ENCODE results near the gene LBP.
"Not testable (repeated sequence)": the region's sequence is repeated elsewhere in the genome, so short reads cannot be mapped to it uniquely, and the experiment has no call there.

LBP gene

GRCh38 chr20:38350879-38351775 is 4.8 kb downstream of the LBP start:
- no peak for DNase-seq

GRCh38 chr20:38353316-38353715 is 7.0 kb downstream of the LBP start:
- DNase-seq: no peak

GRCh38 chr20:38354227-38354626 is 7.9 kb downstream of the LBP start:
- no peak for DNase-seq

GRCh38 chr20:38355161-38356012 is 9.1 kb downstream of the LBP start:
- DNase-seq: no peak

- DNase-seq: no peak
These were observed 11.4 kb downstream of the LBP start for GRCh38 chr20:38357653-38358207.

- no peak for DNase-seq
These were observed 12.3 kb downstream of the LBP start for GRCh38 chr20:38358556-38358955.

GRCh38 chr20:38363004-38363747 is 16.9 kb downstream of the LBP start:
- no peak for DNase-seq

GRCh38 chr20:38369389-38369788 is 23.1 kb downstream of the LBP start:
- no peak for DNase-seq

GRCh38 chr20:38372806-38373205 is 26.5 kb downstream of the LBP start:
- DNase-seq: no peak

- no peak for DNase-seq
These were observed 27.1 kb downstream of the LBP start for GRCh38 chr20:38373231-38373867.

GRCh38 chr20:38373898-38374297 is 27.6 kb downstream of the LBP start:
- no peak for DNase-seq

GRCh38 chr20:38377039-38377685 is 30.9 kb downstream of the LBP start:
- no peak for DNase-seq

- DNase-seq: not testable (repeated sequence)
These were observed 31.6 kb downstream of the LBP start for GRCh38 chr20:38377838-38378237.

GRCh38 chr20:38383147-38383546 is 36.9 kb downstream of the LBP start:
- DNase-seq: no peak

GRCh38 chr20:38386004-38386403 is 39.7 kb downstream of the LBP start:
- DNase-seq: no peak

- no peak for DNase-seq
These were observed 40.6 kb downstream of the LBP start for GRCh38 chr20:38386851-38387250.

- DNase-seq: no peak
These were observed 41.7 kb downstream of the LBP start for GRCh38 chr20:38387953-38388352.

GRCh38 chr20:38392356-38392755 is 46.1 kb downstream of the LBP start:
- DNase-seq: no peak

- no peak for DNase-seq
These were observed 47.0 kb downstream of the LBP start for GRCh38 chr20:38393259-38393658.

- DNase-seq: no peak
These were observed 48.9 kb downstream of the LBP start for GRCh38 chr20:38395165-38395564.

- DNase-seq: not testable (repeated sequence)
These were observed 49.6 kb downstream of the LBP start for GRCh38 chr20:38395751-38396395.

Data from activated CD4-positive, alpha-beta T cell treated with anti-CD3 and anti-CD28 coated beads, Interleukin-2, amount 50 U/mL, for 48 hours (primary cell).